B cell (primary cell): ENCODE data around the gene C1orf122. TPM values are rescaled to one million over a fixed set of nuclear protein-coding genes. Genes with fewer than 3 reads are reported as not detected.

Experiments
- ATAC-seq: fragments of 200-7000 bp; cut with Tn5 transposase; one replicate; pipeline ENCODE4 v1.10.0; 2021; ENCODE audit warnings: low read depth, mild to moderate bottlenecking, moderate number of reproducible peaks, moderate library complexity
- CTCF ChIA-PET: fragments of 350-600 bp; sonication (Branson Sonifier 250); formaldehyde crosslinking; loops from one replicate; lab custom pipeline; 2021; ENCODE audit warnings: antibody characterized with exemption, inconsistent platforms; lab: Charles Lee
- POLR2A ChIA-PET: fragments of 350-600 bp; sonication (Branson Sonifier 250); formaldehyde crosslinking; loops from one replicate; lab custom pipeline; 2021; ENCODE audit warnings: antibody characterized with exemption; lab: Charles Lee
- DNase-seq: peaks from one replicate; pipeline ENCODE4 v3.0.0; 2013
- H2AFZ ChIP-seq: 2 replicates; pipeline ENCODE4 v1.6.1; 2012; ENCODE audit warnings: mild to moderate bottlenecking, low read depth, low read length; ENCODE audit not compliant: insufficient read depth, poor library complexity, severe bottlenecking
- H3K27ac ChIP-seq, 2 donors: 1 replicate in 1 of 2; 2 replicates in 1 of 2; pipeline ENCODE4 v1.5.1; 2012 to 2013; ENCODE audit warnings: low read length in 2 of 2, mild to moderate bottlenecking in 2 of 2, moderate library complexity in 1 of 2
- H3K27me3 ChIP-seq, 4 experiments: fragments of 200-600 bp in 1 of 4; sonication (generic) in 1 of 4; replicated peaks in 1 of 4; 1 replicate in 2 of 4; 2 replicates in 2 of 4; pipeline versions ENCODE4 v1.6.1 to v1.7.0; 2013 to 2016; ENCODE audit warnings: low read length in 3 of 4, mild to moderate bottlenecking in 2 of 4, mixed read lengths in 1 of 4, moderate library complexity in 1 of 4; ENCODE audit not compliant: insufficient read depth in 4 of 4, control insufficient read depth in 3 of 4; ENCODE audit errors: control extremely low read depth in 1 of 4
- H3K36me3 ChIP-seq, 2 experiments: replicated peaks in 1 of 2; 1 replicate in 1 of 2; 2 replicates in 1 of 2; pipeline versions ENCODE4 v1.6.1 to v1.7.1; 2013; ENCODE audit warnings: low read length in 1 of 2; ENCODE audit not compliant: insufficient read depth in 2 of 2, control insufficient read depth in 1 of 2; ENCODE audit errors: control extremely low read depth in 1 of 2, extremely low read depth in 1 of 2
- H3K4me1 ChIP-seq, 2 donors: fragments of 200-600 bp in 1 of 2; sonication (generic) in 1 of 2; 1 replicate in 1 of 2; 2 replicates in 1 of 2; pipeline versions ENCODE4 v1.5.1 to v1.6.1; 2013 to 2017; ENCODE audit warnings: low read length in 2 of 2; ENCODE audit not compliant: control insufficient read depth in 2 of 2, insufficient read depth in 2 of 2
- H3K4me2 ChIP-seq: replicated peaks from 2 replicates; pipeline ENCODE3; 2012; ENCODE audit warnings: mild to moderate bottlenecking, low read depth, low read length; ENCODE audit not compliant: poor library complexity, severe bottlenecking
- H3K4me3 ChIP-seq, 5 experiments: fragments of 200-600 bp in 1 of 5; sonication (generic) in 1 of 5; 1 replicate in 3 of 5; 2 replicates in 2 of 5; pipeline versions ENCODE4 v1.5.1 to v1.7.0; 2011 to 2016; ENCODE audit warnings: low read length in 4 of 5, mild to moderate bottlenecking in 4 of 5, low read depth in 2 of 5, control low read depth in 1 of 5, moderate library complexity in 1 of 5; ENCODE audit not compliant: insufficient read depth in 1 of 5; ENCODE audit errors: control extremely low read depth in 1 of 5, extremely low read depth in 1 of 5
- H3K79me2 ChIP-seq: fragments of 200-600 bp; sonication (generic); one replicate; pipeline ENCODE4 v1.6.0; 2016; ENCODE audit warnings: low read length; ENCODE audit not compliant: control insufficient read depth, insufficient read depth
- H3K9ac ChIP-seq: fragments of 200-600 bp; sonication (generic); 2 replicates; pipeline ENCODE4 v1.6.1; 2017; ENCODE audit warnings: mild to moderate bottlenecking, low read length, moderate library complexity
- H3K9me3 ChIP-seq, 3 donors: one replicate each; pipeline versions ENCODE4 v1.6.1 to v1.7.1; 2013; ENCODE audit warnings: low read length in 2 of 3; ENCODE audit not compliant: control insufficient read depth in 2 of 3, insufficient read depth in 1 of 3; ENCODE audit errors: control extremely low read depth in 1 of 3
- H4K20me1 ChIP-seq: 2 replicates; pipeline ENCODE4 v1.6.0; 2012; ENCODE audit warnings: mild to moderate bottlenecking, low read length; ENCODE audit not compliant: insufficient read depth, control insufficient read depth, poor library complexity, severe bottlenecking
- H3K27ac Mint-ChIP-seq: one replicate; pipeline ENCODE4 v1.8.0; 2021; ENCODE audit warnings: mixed read lengths
- H3K27me3 Mint-ChIP-seq: one replicate; pipeline ENCODE4 v1.8.0; 2021; ENCODE audit warnings: mixed read lengths
- H3K4me1 Mint-ChIP-seq: one replicate; pipeline ENCODE4 v1.8.0; 2021; ENCODE audit warnings: mixed read lengths
- H3K4me3 Mint-ChIP-seq: one replicate; pipeline ENCODE4 v1.8.0; 2021; ENCODE audit warnings: mixed read lengths
- H3K9me3 Mint-ChIP-seq: one replicate; pipeline ENCODE4 v1.8.0; 2022; ENCODE audit warnings: mixed read lengths; ENCODE audit not compliant: insufficient read depth
- EZH2 ChIP-seq: IDR thresholded peaks from 2 replicates; pipeline ENCODE4 v1.6.1; 2012; ENCODE audit warnings: borderline replicate concordance, low read depth, mild to moderate bottlenecking, moderate library complexity, low read length; ENCODE audit not compliant: insufficient read depth, poor library complexity, severe bottlenecking
- WGBS: methylation state at CpG from one replicate; pipeline ENCODE4 v1.1.5; 2013; ENCODE audit warnings: missing lambda C conversion rate; ENCODE audit not compliant: insufficient coverage; 5-methylcytosine and 5-hydroxymethylcytosine counted together
- intact Hi-C: fragments of 100-400 bp; cut with micrococcal nuclease; formaldehyde crosslinking; loops from one replicate; pipeline ENCODE4 v1.10.0; 2022
- polyA plus RNA-seq: library from polyadenylated mRNA; depleted of rRNA; stranded (reverse); fragments of >200 nt; gene quantifications from 2 replicates; pipeline ENCODE4 v1.2.3, GENCODE V29; 2012
- total RNA-seq, 2 donors: library from RNA; stranded (reverse); fragments of 120-200 nt in 1 of 2; gene quantifications; 1 replicate in 1 of 2; 2 replicates in 1 of 2; pipeline versions ENCODE4 v1.2.3 to v1.2.4, GENCODE V29; 2013 to 2022
- TF ChIP-seq, protein P1 (sequence below): fragments of 200-600 bp; IDR thresholded peaks from one replicate; pipeline ENCODE4 v1.8.0; 2022; ENCODE audit warnings: antibody characterized with exemption, mild to moderate bottlenecking

The C1orf122 gene
- total and polyA plus RNA-seq, 2 donors (not counting 1 experiment from before 2014, with no cell fraction given), result 15.7 to 16.9 TPM

DNA sequence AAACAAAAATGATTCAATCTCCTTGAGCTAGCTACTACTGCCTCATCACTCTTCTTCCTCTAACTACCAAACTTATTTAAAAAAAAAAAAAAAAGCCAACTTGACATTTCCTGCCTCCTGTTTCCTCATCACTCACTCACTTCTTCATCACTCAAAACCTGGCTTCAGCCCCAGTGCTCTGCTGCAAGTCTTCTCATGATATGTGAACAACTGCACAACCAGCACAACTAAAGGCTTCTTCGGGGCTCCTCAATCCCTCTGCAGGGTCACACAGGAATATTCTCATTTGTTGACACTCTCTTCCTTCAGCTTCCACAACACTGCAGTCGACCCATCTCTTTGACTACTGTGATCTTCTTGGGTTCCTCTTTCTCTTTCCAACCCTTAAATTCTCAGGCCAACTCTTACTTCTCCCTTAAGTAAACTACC is 44.2 kb downstream of the C1orf122 start:
- Histone ChIP-seq H3K9me3 (no peaks in the 10 kb centered on the region), H2AFZ (peak overlapping the region; percentile 31), H3K27ac (peak overlapping the region; percentile 43 to 77), H3K27me3 (no peaks in the 10 kb centered on the region), H3K36me3 (peaks cover 0 to 17% of the 10 kb centered on the region in 2 experiments), H3K4me1 (peaks cover 26 to 36% of the 10 kb centered on the region in 2 donors), H3K9ac (no peak overlapping the region), H3K79me2 (peaks cover 84% of the 10 kb centered on the region), H3K4me2 (peak overlapping the region; percentile 56), H4K20me1 (no peaks in the 10 kb centered on the region), H3K4me3 (no peak overlapping the region)
- Mint-ChIP-seq H3K9me3 (no peaks in the 10 kb centered on the region), H3K27me3 (no peaks in the 10 kb centered on the region), H3K27ac (no peak overlapping the region), H3K4me1 (peaks cover 40% of the 10 kb centered on the region), H3K4me3 (no peak overlapping the region)
- WGBS, result 37% methylated on average over 2 of the region's 2 CpGs
- ATAC-seq (peak; percentile 39), DNase-seq (peak; percentile 49)
- POLR2A ChIA-PET, result interaction anchor here (0.7 to 1.0 kb wide), 2 partner anchors 80 to 87 kb away, joined by 4 to 5 read pairs; partner anchors contain the start of gene EPHA10
- TF ChIP-seq, protein P1, sequence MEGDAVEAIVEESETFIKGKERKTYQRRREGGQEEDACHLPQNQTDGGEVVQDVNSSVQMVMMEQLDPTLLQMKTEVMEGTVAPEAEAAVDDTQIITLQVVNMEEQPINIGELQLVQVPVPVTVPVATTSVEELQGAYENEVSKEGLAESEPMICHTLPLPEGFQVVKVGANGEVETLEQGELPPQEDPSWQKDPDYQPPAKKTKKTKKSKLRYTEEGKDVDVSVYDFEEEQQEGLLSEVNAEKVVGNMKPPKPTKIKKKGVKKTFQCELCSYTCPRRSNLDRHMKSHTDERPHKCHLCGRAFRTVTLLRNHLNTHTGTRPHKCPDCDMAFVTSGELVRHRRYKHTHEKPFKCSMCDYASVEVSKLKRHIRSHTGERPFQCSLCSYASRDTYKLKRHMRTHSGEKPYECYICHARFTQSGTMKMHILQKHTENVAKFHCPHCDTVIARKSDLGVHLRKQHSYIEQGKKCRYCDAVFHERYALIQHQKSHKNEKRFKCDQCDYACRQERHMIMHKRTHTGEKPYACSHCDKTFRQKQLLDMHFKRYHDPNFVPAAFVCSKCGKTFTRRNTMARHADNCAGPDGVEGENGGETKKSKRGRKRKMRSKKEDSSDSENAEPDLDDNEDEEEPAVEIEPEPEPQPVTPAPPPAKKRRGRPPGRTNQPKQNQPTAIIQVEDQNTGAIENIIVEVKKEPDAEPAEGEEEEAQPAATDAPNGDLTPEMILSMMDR, result no peak
- TF ChIP-seq EZH2, result no peak
- intact Hi-C loops, result no loop called here
- CTCF ChIA-PET, result interaction anchor here (1.3 to 3.5 kb wide), 3 partner anchors 8 to 46 kb away, joined by 3 to 16 read pairs (median 3); partner anchors contain the start of gene MTF1

GRCh38 chr1:37853157-37853556 is 45.6 kb downstream of the C1orf122 start:
- H3K9ac ChIP-seq, result no peak overlapping the region
- Mint-ChIP-seq H3K9me3 (no peaks in the 10 kb centered on the region), H3K4me3 (peak overlapping the region; percentile 12), H3K4me1 (peaks cover 43% of the 10 kb centered on the region), H3K27ac (no peak overlapping the region), H3K27me3 (no peaks in the 10 kb centered on the region)
- H3K36me3 ChIP-seq, result peaks cover 0 to 19% of the 10 kb centered on the region in 2 experiments
- peaks cover 84% of the 10 kb centered on the region for H3K79me2 ChIP-seq
- TF ChIP-seq EZH2, result no peak
- TF ChIP-seq, protein P1, result no peak
- no peaks in the 10 kb centered on the region for H3K27me3 ChIP-seq
- no peak overlapping the region for H3K4me3 ChIP-seq
- ChIA-PET POLR2A (no interaction called here), CTCF (interaction anchor here (0.7 to 1.0 kb wide), 2 partner anchors 16 to 83 kb away, joined by 3 read pairs; no protein-coding TSS in a partner anchor)
- H4K20me1 ChIP-seq, result no peaks in the 10 kb centered on the region
- intact Hi-C loops, result no loop called here
- H3K9me3 ChIP-seq, result no peaks in the 10 kb centered on the region
- no peak overlapping the region for H2AFZ ChIP-seq
- no peak for ATAC-seq
- H3K4me1 ChIP-seq, result peaks cover 24 to 35% of the 10 kb centered on the region in 2 donors
- no peak overlapping the region for H3K4me2 ChIP-seq
- peak overlapping the region in 1 of 2 donors; percentile 77 for H3K27ac ChIP-seq
- DNase-seq, result no peak
